SK-N-SH (cell line): ENCODE data around the gene TSC22D1. TPM values are rescaled to one million over a fixed set of nuclear protein-coding genes. Genes with fewer than 3 reads are reported as not detected.

Experiments
- CTCF ChIA-PET: fragments of 300-600, 350-600 bp; formaldehyde crosslinking; extraction: SDS; loops from one replicate; lab custom pipeline; 2021; lab: Yijun Ruan, JAX
- POLR2A ChIA-PET: fragments of 350-600 bp; sonication (Branson Sonifier 250); formaldehyde crosslinking; extraction: SDS; loops from one replicate; lab custom pipeline; 2020; ENCODE audit warnings: antibody characterized with exemption, inconsistent platforms; lab: Yijun Ruan, JAX
- DNase-seq: peaks from one replicate; pipeline ENCODE4 v3.0.0; 2012
- H2AFZ ChIP-seq: fragments of 200-600 bp; sonication (generic); 2 replicates; pipeline ENCODE4 v1.8.1; 2016; ENCODE audit warnings: antibody characterized with exemption, mild to moderate bottlenecking, low read depth
- H3F3A ChIP-seq: fragments of 200-600 bp; sonication (generic); replicated peaks from 2 replicates; pipeline ENCODE3; 2016; ENCODE audit warnings: antibody characterized with exemption, mild to moderate bottlenecking; ENCODE audit not compliant: insufficient read depth
- H3K27ac ChIP-seq, 2 experiments: fragments of 200-500 bp in 1 of 2; fragments of 200-600 bp in 1 of 2; sonication (Bioruptor generic) in 1 of 2; sonication (generic), shearing (Covaris generic) in 1 of 2; 2 replicates each; pipeline versions ENCODE4 v1.5.1 to v1.6.1; 2014 to 2016; ENCODE audit warnings: low read depth in 2 of 2, inconsistent platforms in 1 of 2, low read length in 1 of 2, mild to moderate bottlenecking in 1 of 2, mixed read lengths in 1 of 2
- H3K27me3 ChIP-seq: fragments of 200-600 bp; sonication (generic), shearing (Covaris generic); 2 replicates; pipeline ENCODE4 v1.6.1; 2016; ENCODE audit warnings: mixed run types; ENCODE audit not compliant: insufficient read depth
- H3K36me3 ChIP-seq, 2 experiments: fragments of 200-500 bp in 1 of 2; fragments of 200-600 bp in 1 of 2; sonication (Bioruptor generic) in 1 of 2; sonication (generic) in 1 of 2; replicated peaks in 1 of 2; 2 replicates each; pipeline versions ENCODE3 to v1.5.1; 2014 to 2016; ENCODE audit warnings: low read length in 1 of 2, mild to moderate bottlenecking in 1 of 2; ENCODE audit not compliant: insufficient read depth in 2 of 2, control insufficient read depth in 1 of 2
- H3K4me1 ChIP-seq, 2 experiments: fragments of 200-500 bp in 1 of 2; fragments of 200-600 bp in 1 of 2; sonication (Bioruptor generic) in 1 of 2; sonication (generic), shearing (Covaris generic) in 1 of 2; 2 replicates each; pipeline versions ENCODE4 v1.5.1 to v1.6.1; 2014 to 2016; ENCODE audit warnings: low read depth in 1 of 2, low read length in 1 of 2, mixed run types in 1 of 2; ENCODE audit not compliant: insufficient read depth in 2 of 2, control insufficient read depth in 1 of 2
- H3K4me2 ChIP-seq: fragments of 200-600 bp; sonication (generic), shearing (Covaris generic); 2 replicates; pipeline ENCODE4 v1.6.1; 2017; ENCODE audit warnings: mixed run types
- H3K4me3 ChIP-seq, 2 experiments: fragments of 200-500 bp in 1 of 2; fragments of 200-600 bp in 1 of 2; sonication (Bioruptor generic) in 1 of 2; sonication (generic), shearing (Covaris generic) in 1 of 2; 2 replicates each; pipeline versions ENCODE4 v1.5.1 to v1.8.1; 2014 to 2016; ENCODE audit warnings: low read depth in 2 of 2, inconsistent platforms in 1 of 2, low read length in 1 of 2, mild to moderate bottlenecking in 1 of 2, mixed read lengths in 1 of 2, moderate library complexity in 1 of 2
- H3K79me2 ChIP-seq: fragments of 200-600 bp; sonication (generic); 2 replicates; pipeline ENCODE4 v1.8.1; 2017; ENCODE audit warnings: mild to moderate bottlenecking; ENCODE audit not compliant: insufficient read depth
- H3K9ac ChIP-seq: fragments of 200-600 bp; sonication (generic); 2 replicates; pipeline ENCODE4 v1.6.1; 2017; ENCODE audit warnings: mixed run types
- H3K9me2 ChIP-seq: fragments of 200-600 bp; sonication (generic); 2 replicates; pipeline ENCODE4 v1.6.1; 2017; ENCODE audit warnings: mixed run types
- H3K9me3 ChIP-seq: fragments of 200-600 bp; sonication (generic); 2 replicates; pipeline ENCODE4 v1.6.1; 2017; ENCODE audit warnings: mixed run types, mild to moderate bottlenecking, moderate library complexity
- H4K20me1 ChIP-seq: fragments of 200-600 bp; sonication (generic); 2 replicates; pipeline ENCODE4 v1.6.1; 2017; ENCODE audit warnings: mild to moderate bottlenecking, mixed run types; ENCODE audit not compliant: insufficient read depth
- CHD2 ChIP-seq: fragments of 150-350 bp; IDR thresholded peaks from 2 replicates; pipeline ENCODE4 v1.6.1; 2018; ENCODE audit warnings: low read length; ENCODE audit not compliant: partially characterized antibody
- CTCF ChIP-seq: fragments of 200-600 bp; sonication (generic); IDR thresholded peaks from 2 replicates; pipeline ENCODE4 v1.6.1; 2017; ENCODE audit warnings: antibody characterized with exemption, mild to moderate bottlenecking, moderate library complexity
- FOSL2 ChIP-seq: IDR thresholded peaks from 2 replicates; pipeline ENCODE4 v1.4.0; 2012; ENCODE audit warnings: low read depth, mild to moderate bottlenecking, moderate library complexity, borderline replicate concordance
- GATA2 ChIP-seq: sonication (generic); formaldehyde crosslinking; IDR thresholded peaks from 2 replicates; pipeline ENCODE4 v1.5.0; 2020; ENCODE audit warnings: mild to moderate bottlenecking, missing genetic modification reagents
- IRF3 ChIP-seq: fragments of 150-350 bp; IDR thresholded peaks from 2 replicates; pipeline ENCODE4 v1.6.1; 2016; ENCODE audit warnings: mild to moderate bottlenecking, low read depth, low read length
- JUND ChIP-seq: IDR thresholded peaks from 2 replicates; pipeline ENCODE4 v1.4.0; 2012
- NFIC ChIP-seq: IDR thresholded peaks from 2 replicates; pipeline ENCODE4 v1.4.0; 2012; ENCODE audit warnings: borderline replicate concordance
- RFX5 ChIP-seq: IDR thresholded peaks from 2 replicates; pipeline ENCODE4 v1.6.1; 2012; ENCODE audit warnings: mild to moderate bottlenecking, improper control_type of control experiment, low read length
- SIN3A ChIP-seq: IDR thresholded peaks from 2 replicates; pipeline ENCODE4 v1.6.1; 2012; ENCODE audit warnings: low read depth, mild to moderate bottlenecking, low read length, moderate library complexity, borderline replicate concordance
- SMC3 ChIP-seq: IDR thresholded peaks from 2 replicates; pipeline ENCODE4 v1.6.1; 2012; ENCODE audit warnings: low read depth, low read length, improper control_type of control experiment
- TCF12 ChIP-seq: IDR thresholded peaks from 2 replicates; pipeline ENCODE4 v1.4.0; 2012
- USF2 ChIP-seq: fragments of 150-350 bp; IDR thresholded peaks from 2 replicates; pipeline ENCODE4 v1.6.1; 2017; ENCODE audit warnings: antibody characterized with exemption, low read length, low read depth, borderline replicate concordance
- YY1 ChIP-seq: IDR thresholded peaks from 2 replicates; pipeline ENCODE4 v1.4.0; 2012; ENCODE audit warnings: low read depth, mild to moderate bottlenecking
- WGBS: methylation state at CpG from one replicate; pipeline ENCODE4 v1.1.6; 2017; ENCODE audit warnings: low lambda C conversion rate; 5-methylcytosine and 5-hydroxymethylcytosine counted together
- polyA plus RNA-seq, 3 experiments: library from polyadenylated mRNA; depleted of rRNA; stranded (reverse); fragments of >200 nt; gene quantifications; 2 replicates each; pipeline ENCODE4 v1.2.3, GENCODE V29; 2012

The TSC22D1 gene
- polyA plus RNA-seq, 1 of the 3 experiments (the other 2 are of a cell fraction), result 137 TPM

- TF ChIP-seq USF2 (no peak), GATA2 (no peak), YY1 (no peak), TCF12 (no peak), CHD2 (no peak)
- Histone ChIP-seq H3K4me1 (peaks cover 0 to 9% of the 10 kb centered on the region in 2 experiments; a peak in 2 of 4 replicates), H3K36me3 (peaks cover 0 to 12% of the 10 kb centered on the region in 2 experiments), H3K9ac (no peak overlapping the region), H3K27ac (no peak overlapping the region), H3K27me3 (no peaks in the 10 kb centered on the region), H3K9me2 (no peaks in the 10 kb centered on the region), H3F3A (peaks cover 11% of the 10 kb centered on the region), H4K20me1 (no peaks in the 10 kb centered on the region; the same call in 1 of the 2 replicates), H2AFZ (no peak overlapping the region), H3K4me2 (no peak overlapping the region), H3K79me2 (peaks cover 82% of the 10 kb centered on the region), H3K4me3 (no peak overlapping the region), H3K9me3 (no peaks in the 10 kb centered on the region)
- DNase-seq, result no peak
- POLR2A ChIA-PET, result no interaction called here
- CTCF ChIA-PET, result interaction anchor here (1.2 kb wide), 1 partner anchor 329 kb away, joined by 4 read pairs; no protein-coding TSS in a partner anchor
- 100% methylated on average over 1 of the region's 1 CpG for WGBS
Observed at GRCh38 chr13:44489751-44490150, 86.4 kb downstream of the TSC22D1 start.

GRCh38 chr13:44487989-44488388, 88.1 kb downstream of the TSC22D1 start:
- TF ChIP-seq SMC3, result no peak
- no peak for TF ChIP-seq GATA2
- TF ChIP-seq SIN3A, result no peak
- no peak for TF ChIP-seq USF2
- no peak for TF ChIP-seq JUND
- no peak for TF ChIP-seq RFX5
- no peak for TF ChIP-seq FOSL2
- TF ChIP-seq CTCF, result no peak
- no peak for TF ChIP-seq IRF3
- no peak for TF ChIP-seq NFIC
- Histone ChIP-seq H3K27me3 (no peaks in the 10 kb centered on the region), H3F3A (peaks cover 11% of the 10 kb centered on the region), H3K9me3 (no peaks in the 10 kb centered on the region), H2AFZ (no peak overlapping the region), H4K20me1 (no peaks in the 10 kb centered on the region), H3K4me3 (no peak overlapping the region), H3K4me1 (peaks cover 2 to 9% of the 10 kb centered on the region in 2 experiments; a peak in 3 of 4 replicates), H3K4me2 (no peak overlapping the region), H3K9ac (no peak overlapping the region), H3K79me2 (peaks cover 77% of the 10 kb centered on the region), H3K27ac (no peak overlapping the region), H3K36me3 (peaks cover 0 to 12% of the 10 kb centered on the region in 2 experiments), H3K9me2 (no peaks in the 10 kb centered on the region)
- WGBS, result 100% methylated on average over 1 of the region's 1 CpG
- CTCF ChIA-PET, result no interaction called here
- POLR2A ChIA-PET, result no interaction called here
- no peak for DNase-seq
